Activated naive CD4-positive, alpha-beta T cell treated with anti-CD3 and anti-CD28 coated beads, Interleukin-2, amount 50 U/mL, for 72 hours (primary cell): Measurements from ENCODE around the gene MAMLD1. TPM values are rescaled to one million over a fixed set of nuclear protein-coding genes. Genes with fewer than 3 reads are reported as not detected.
"Not testable (repeated sequence)": the region's sequence is repeated elsewhere in the genome, so short reads cannot be mapped to it uniquely, and the experiment has no call there.

Experiments used
- ATAC-seq, 2 donors: fragments of 150-1000 bp; cut with Tn5 transposase; 2 replicates each; pipeline ENCODE4 v1.10.0; 2021; ENCODE audit warnings: mild to moderate bottlenecking in 2 of 2, moderate library complexity in 2 of 2
- DNase-seq, 2 donors: peaks; one replicate each; pipeline ENCODE4 v3.0.0; 2021 to 2022; ENCODE audit warnings: low spot score in 2 of 2
- H3K27ac Mint-ChIP-seq, 2 donors: one replicate each; pipeline ENCODE4 v1.8.0; 2022; ENCODE audit warnings: mild to moderate bottlenecking in 2 of 2, mixed read lengths in 2 of 2
- H3K36me3 Mint-ChIP-seq, 2 donors: one replicate each; pipeline ENCODE4 v1.8.0; 2022; ENCODE audit warnings: mixed read lengths in 2 of 2
- H3K9me3 Mint-ChIP-seq, 2 donors: one replicate each; pipeline ENCODE4 v1.8.0; 2022; ENCODE audit warnings: mixed read lengths in 2 of 2
- total RNA-seq, 2 donors: library from RNA; stranded (reverse); gene quantifications; one replicate each; pipeline ENCODE4 v1.2.3, GENCODE V29; 2022

Gene MAMLD1
- total RNA-seq, 2 donors from 2014 or later: 0.96 to 2.7 TPM

DNA sequence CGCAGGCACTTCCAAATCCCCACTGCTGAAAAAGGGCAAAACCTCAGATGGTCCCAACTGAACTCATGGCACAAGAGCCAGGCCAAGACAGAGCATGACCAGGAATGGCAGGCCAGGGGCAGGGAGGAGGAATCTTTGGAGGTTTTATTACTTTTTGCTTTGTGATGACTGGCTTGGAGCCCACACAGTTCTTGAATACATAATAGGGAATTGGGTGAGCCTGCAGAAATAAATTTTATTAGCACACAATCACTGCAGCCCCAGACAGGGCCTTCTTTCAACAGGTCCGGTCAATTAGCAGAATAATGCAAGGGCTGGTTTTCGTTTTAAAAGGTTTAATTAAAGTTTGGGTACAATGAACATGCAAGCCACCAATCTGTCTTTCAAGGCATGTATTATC is 23.4 kb upstream of the MAMLD1 start:
- no peak for ATAC-seq
- no peak for DNase-seq
- Mint-ChIP-seq H3K9me3 (no peaks in the 10 kb centered on the region), H3K27ac (no peak overlapping the region), H3K36me3 (no peaks in the 10 kb centered on the region)

DNA sequence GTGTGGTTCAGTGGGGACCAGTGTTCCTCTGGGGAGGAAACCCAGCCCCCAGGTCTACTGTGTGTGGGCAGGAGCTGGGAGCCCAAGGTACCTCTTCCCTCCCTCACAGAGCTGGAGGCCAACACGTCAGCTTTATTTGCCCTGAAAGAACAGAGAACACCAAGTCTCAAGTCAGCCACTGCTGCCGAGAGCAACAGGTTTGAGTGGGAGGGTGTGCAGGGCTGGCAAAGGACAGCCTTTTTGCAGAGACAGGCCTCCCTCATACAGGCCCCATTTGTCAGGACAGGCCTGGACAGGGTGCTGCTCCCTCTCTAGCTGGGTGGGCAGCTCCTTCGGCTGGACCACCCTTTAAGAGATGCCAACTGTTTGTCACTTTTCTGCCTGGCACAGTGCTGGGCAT is 22.8 kb upstream of the MAMLD1 start:
- DNase-seq, H3K27ac Mint-ChIP-seq, H3K36me3 Mint-ChIP-seq, ATAC-seq, H3K9me3 Mint-ChIP-seq: not testable (repeated sequence)

DNA sequence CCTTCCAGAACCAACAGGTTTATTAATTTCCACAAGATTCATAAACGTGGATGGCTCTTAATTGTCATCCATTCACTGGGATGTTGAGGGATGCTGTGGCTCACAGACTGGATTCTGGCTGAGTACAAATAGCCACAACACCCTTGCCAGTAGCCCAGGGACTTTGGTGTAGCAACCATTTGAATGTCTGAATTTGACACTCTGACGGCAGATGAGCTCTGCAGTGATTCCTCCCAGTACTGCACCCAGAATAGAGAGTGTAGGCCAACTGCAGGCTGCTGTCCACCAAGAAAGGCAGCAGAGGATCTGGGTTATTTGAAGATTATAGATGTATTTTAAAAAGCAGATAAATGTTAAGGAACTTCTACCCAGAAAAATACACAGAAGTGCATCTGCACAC is 15.6 kb upstream of the MAMLD1 start:
- no peak for DNase-seq
- Mint-ChIP-seq H3K36me3 (no peaks in the 10 kb centered on the region), H3K27ac (no peak overlapping the region), H3K9me3 (no peaks in the 10 kb centered on the region)
- no peak for ATAC-seq

DNA sequence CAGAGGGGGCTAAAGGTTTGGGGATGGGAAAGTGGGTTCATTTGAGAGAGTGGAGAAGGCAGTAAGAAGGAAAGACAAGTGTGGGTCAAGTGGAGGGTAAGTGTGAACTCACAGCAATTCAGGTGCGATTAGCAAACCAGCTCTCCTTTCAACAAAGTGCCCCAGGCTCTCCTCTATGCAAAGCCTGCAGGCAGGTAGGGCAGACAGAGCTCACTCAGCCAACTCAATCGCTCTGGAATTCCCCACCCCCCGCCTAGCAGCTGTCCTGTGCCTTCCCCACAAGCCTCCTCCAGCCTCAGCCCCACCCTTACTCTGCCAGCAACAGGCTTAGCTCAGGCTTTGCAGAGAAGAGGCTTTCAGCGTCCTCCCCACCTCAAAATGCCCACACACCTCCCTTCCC is 14.8 kb upstream of the MAMLD1 start:
- DNase-seq: no peak
- Mint-ChIP-seq H3K27ac (no peak overlapping the region), H3K9me3 (no peaks in the 10 kb centered on the region), H3K36me3 (no peaks in the 10 kb centered on the region)
- no peak for ATAC-seq

DNA sequence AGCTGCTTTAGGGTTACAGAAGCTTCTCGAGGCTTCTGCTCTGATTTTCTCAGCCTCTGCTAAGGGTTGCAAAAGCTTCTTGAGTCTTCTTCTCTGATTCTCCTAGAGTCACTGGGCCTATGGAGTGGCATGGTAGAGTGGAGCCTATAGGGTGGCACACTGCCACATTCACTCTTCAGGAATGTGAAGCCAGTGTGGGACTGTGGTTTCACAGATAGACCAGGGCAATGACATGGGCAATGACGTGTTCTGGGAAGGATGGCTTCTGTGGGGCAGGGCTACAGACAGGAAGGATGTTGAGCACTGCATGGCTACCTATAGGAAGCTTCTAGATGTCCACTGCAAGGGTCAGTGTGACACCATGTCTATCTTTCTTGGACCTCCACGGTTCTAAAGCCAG is 11.0 kb upstream of the MAMLD1 start:
- Mint-ChIP-seq H3K36me3 (no peaks in the 10 kb centered on the region), H3K27ac (no peak overlapping the region), H3K9me3 (no peaks in the 10 kb centered on the region)
- ATAC-seq: no peak
- DNase-seq: no peak

DNA sequence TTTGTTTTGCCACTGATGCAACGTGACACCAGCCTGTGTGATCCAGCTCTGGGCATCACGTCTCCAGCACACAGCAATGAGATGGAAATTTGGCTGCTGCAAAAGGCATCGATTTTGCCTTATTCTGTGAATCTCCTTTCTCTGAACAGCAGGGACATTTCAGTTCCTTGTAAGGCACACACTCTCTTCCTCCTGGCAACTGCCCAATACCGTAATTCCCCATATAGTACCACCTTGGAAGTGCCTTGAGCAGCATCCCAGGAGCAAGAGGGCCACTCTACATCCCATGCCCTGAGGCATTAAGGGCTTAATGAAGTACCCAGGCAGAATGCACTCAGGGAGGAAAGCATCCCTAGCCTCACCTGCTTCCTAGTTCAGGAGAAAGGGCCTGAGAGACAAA is 10.5 kb upstream of the MAMLD1 start:
- DNase-seq (no peak), ATAC-seq (no peak)
- no peaks in the 10 kb centered on the region for H3K9me3 Mint-ChIP-seq
- no peak overlapping the region for H3K27ac Mint-ChIP-seq
- H3K36me3 Mint-ChIP-seq: no peaks in the 10 kb centered on the region

DNA sequence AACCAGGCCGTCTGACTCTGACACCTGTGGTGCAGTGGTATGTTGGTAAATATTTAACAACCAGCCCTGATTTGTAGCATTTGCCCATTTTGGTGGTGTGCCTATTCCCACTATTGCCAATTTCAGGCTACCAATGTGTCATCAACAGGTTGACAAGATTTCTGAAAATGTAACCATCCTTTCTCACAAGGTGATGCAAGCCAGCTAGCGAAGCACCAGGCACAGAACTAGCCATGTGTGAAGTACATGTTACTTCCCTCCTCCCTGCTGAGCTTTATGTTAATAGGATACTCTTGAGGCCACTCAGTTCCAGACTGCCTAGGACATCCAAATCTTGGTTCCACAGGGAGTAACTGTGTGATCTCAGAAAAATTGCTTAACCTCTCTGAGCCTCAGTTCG is 7.2 kb upstream of the MAMLD1 start:
- no peak for ATAC-seq
- DNase-seq: no peak
- no peaks in the 10 kb centered on the region for H3K9me3 Mint-ChIP-seq
- no peak overlapping the region for H3K27ac Mint-ChIP-seq
- no peaks in the 10 kb centered on the region for H3K36me3 Mint-ChIP-seq

DNA sequence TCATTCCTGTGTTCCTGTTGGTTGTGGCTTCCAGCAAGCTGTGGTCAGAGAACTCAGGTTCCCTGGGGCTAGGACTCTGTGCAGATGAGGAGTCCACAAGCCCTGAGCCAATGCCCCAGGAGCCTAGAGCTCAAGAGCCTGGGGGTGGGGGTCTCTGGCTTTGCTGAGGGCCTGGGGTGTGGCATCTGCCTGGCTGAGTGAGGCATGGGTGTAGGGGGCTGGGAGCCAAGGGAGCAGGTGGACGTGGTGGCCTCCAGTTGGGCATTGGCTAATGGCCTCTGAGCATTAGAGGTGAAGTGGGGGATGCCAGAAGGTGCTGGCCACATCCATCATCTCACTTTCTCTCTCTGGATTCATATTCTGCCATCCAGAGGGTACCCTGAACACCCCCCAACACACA is 5.3 kb upstream of the MAMLD1 start:
- no peak overlapping the region for H3K27ac Mint-ChIP-seq
- no peaks in the 10 kb centered on the region for H3K36me3 Mint-ChIP-seq
- ATAC-seq (no peak), DNase-seq (no peak)
- no peaks in the 10 kb centered on the region for H3K9me3 Mint-ChIP-seq

DNA sequence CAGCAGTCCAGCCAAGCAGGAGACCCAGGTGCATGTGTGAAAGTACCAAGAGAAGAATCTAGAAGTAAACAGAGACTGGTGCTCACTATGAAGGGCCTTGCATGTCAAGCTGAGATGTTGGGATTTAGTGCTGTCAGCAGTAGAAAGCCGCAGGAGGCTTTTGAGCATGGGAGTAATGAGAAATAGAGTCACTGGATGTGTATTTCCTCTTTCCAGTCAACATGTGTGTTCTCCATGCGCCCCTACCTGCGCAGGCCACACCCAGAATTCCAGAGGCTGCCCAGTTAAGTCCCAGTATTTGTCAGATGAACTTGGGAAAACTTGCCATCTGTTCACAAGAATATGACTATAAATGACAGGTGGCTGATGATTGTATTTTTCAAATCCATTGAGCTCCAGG is 4.5 kb upstream of the MAMLD1 start:
- no peak overlapping the region for H3K27ac Mint-ChIP-seq
- ATAC-seq: no peak
- no peaks in the 10 kb centered on the region for H3K36me3 Mint-ChIP-seq
- DNase-seq: no peak
- H3K9me3 Mint-ChIP-seq: no peaks in the 10 kb centered on the region

DNA sequence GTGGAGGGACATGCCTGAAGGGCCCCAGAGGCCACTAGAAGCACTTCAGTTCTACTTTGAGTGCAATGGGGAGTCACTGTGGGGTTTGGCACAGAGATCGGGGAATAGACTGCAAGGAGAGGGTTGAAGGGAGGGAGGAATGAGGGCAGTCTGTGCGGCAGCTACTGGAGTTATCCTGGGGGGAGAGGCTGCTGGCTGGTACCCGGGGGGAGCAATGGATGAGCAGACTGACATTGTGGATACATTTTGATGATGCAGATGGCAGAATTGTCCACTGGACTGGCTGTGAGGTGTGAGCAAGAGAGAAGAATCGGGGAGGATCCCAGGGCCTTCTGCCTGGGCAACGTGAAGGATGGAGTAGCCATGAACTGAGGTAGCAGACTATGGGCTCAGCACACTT is 2.8 kb upstream of the MAMLD1 start:
- Mint-ChIP-seq H3K27ac (no peak overlapping the region), H3K36me3 (no peaks in the 10 kb centered on the region), H3K9me3 (no peaks in the 10 kb centered on the region)
- DNase-seq: no peak
- ATAC-seq: no peak

DNA sequence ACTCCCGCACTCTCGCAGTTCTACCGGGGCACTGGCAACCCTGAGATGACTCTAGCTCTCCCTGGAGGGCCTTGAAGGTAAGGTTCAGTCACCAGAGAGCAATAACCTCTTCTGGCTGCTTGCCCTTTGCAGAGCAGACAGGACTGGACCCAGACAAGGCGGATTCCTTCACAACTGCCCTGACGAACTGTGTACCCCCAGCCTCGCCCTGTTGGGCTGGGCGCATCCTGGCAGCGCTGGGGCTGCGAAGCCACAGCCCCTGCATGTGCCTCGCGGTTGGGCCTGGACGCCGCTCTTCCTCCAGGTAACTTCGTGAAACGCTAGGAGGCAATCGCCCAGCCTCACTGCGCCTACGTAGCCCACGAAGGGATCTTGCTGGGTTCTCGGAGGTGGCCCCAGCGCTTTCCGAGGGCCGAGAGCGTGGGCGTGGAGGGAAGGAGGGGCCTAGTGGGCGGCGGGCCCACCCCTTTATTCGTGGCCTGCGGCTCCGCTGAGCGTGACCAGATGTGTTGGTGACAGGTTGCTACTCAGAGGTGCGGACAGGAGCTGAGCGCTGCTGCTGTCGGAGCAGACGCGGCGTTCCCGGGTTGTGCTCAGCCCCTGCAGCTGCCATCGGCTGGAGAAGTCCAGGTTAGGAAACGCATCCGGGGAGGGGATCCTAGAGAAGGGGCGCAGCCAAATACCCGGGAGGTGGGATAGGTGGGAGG is 1.9 kb upstream of the MAMLD1 start:
- ATAC-seq (peak in 1 of 2 donors; percentile 16), DNase-seq (no peak)
- Mint-ChIP-seq H3K36me3 (no peaks in the 10 kb centered on the region), H3K9me3 (no peaks in the 10 kb centered on the region), H3K27ac (no peak overlapping the region)

DNA sequence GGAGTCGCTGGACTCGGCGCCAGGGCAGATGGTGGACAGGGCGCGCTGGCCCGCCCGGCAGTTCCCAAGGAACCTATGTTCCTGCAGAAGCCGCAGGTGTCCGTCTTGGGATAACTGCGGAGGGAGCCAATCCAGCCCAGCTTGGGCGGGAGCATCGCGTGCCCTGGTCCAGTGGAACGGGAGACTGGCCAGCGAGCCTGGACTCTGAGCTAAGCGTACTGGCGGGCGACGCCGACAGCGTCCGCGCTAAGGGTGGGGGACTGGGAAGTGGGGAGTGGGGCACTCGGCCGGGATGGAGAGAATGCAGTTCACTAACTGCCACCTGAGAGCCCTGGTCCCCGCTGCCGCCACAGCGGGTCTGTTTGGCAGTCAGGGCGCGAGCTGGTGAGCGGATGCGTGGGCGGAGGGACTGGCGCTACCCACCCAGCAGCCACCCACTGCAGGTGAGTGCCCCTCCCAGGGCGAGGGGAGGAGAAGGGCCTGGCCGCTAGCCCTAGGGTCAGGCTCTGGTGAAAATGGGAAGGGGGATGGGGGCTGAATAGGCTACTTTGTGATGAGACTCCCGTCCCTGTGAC is 1.3 kb upstream of the MAMLD1 start:
- peak in 1 of 2 donors; percentile 23 for DNase-seq
- no peak overlapping the region for H3K27ac Mint-ChIP-seq

DNA sequence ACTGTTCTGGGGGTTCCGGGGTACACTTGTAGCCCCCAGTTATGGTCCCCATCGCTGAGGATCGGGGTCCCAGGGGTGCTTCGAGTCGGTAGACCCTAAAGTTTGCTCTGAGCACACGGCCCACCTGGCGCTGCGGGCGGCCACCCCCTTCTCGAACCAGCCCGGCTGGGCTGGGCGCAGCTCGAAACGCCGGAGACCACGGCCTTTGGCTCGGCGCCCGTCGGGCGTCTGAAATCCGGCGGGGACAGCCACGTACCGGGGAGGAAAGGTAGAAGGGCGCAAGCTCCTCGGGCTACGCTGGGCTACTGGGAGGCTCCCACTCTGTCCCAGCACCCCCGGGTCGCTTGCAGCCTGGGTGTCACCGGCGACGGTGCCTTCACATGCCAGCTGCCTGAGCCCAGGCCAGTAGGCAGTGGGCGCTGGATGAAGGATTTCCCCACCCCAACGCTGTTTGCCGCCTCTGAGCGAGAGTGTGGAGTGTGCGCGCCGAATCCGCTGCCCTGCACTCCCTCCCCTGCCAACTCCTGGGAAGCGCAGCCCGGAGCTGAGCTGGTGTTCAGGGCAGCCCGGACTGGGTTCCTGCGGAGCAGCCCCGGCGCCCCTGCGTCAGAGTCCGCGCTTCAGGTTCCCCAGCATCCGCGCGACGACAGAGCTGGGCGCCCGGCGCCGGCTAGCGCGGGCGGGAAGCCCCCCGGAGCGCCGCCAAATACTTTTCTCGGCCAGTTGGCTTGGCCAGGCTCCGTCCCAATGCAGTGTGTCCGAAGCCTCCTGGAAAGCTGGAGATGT is 637 bp downstream of the MAMLD1 start:
- Mint-ChIP-seq H3K36me3 (no peaks in the 10 kb centered on the region), H3K9me3 (no peaks in the 10 kb centered on the region), H3K27ac (no peak overlapping the region)
- ATAC-seq: peak; percentile 11 to 13
- peak in 1 of 2 donors; percentile 12 for DNase-seq

More for the DNA sequence above, 1.3 kb upstream of the MAMLD1 start:
- ATAC-seq: no peak
- H3K36me3 Mint-ChIP-seq: no peaks in the 10 kb centered on the region
- no peaks in the 10 kb centered on the region for H3K9me3 Mint-ChIP-seq

DNA sequence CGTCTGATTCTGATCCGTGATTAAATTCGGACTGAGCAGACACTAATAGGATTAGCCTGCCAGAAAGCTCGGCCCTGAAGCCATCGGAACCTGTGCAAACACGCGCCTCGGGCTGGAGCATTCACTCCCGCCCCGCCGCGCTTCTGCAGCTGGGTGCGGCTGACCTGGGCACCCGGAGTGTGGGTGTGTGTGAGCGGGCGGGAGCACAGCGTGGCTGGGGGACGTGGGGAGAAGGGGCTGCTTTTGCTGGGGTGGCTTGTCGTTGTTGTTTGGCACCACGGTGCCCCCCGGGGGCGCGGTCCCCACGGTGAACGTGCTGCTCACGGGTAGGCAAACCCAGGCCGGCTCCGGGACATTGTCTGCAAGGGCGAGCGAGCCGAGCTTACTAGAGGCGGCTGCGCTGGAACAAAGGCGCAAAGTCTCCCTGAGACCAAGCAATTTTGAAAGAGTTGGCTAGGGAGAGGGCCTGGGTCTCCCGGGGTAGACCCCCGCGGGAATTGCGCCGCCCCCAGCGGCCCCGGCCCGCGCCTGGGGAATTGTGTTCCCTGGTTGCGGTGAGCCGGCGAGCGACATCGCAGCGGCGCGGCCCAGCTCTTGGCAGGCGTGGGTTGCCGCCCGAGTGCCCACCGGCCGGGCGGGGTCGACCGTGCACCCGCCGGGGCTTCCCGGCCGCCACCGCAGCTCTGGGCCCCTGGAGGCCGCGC is 1.4 kb downstream of the MAMLD1 start:
- ATAC-seq (no peak), DNase-seq (peak in 1 of 2 donors; percentile 31)
- Mint-ChIP-seq H3K36me3 (no peaks in the 10 kb centered on the region), H3K9me3 (no peaks in the 10 kb centered on the region), H3K27ac (no peak overlapping the region)

DNA sequence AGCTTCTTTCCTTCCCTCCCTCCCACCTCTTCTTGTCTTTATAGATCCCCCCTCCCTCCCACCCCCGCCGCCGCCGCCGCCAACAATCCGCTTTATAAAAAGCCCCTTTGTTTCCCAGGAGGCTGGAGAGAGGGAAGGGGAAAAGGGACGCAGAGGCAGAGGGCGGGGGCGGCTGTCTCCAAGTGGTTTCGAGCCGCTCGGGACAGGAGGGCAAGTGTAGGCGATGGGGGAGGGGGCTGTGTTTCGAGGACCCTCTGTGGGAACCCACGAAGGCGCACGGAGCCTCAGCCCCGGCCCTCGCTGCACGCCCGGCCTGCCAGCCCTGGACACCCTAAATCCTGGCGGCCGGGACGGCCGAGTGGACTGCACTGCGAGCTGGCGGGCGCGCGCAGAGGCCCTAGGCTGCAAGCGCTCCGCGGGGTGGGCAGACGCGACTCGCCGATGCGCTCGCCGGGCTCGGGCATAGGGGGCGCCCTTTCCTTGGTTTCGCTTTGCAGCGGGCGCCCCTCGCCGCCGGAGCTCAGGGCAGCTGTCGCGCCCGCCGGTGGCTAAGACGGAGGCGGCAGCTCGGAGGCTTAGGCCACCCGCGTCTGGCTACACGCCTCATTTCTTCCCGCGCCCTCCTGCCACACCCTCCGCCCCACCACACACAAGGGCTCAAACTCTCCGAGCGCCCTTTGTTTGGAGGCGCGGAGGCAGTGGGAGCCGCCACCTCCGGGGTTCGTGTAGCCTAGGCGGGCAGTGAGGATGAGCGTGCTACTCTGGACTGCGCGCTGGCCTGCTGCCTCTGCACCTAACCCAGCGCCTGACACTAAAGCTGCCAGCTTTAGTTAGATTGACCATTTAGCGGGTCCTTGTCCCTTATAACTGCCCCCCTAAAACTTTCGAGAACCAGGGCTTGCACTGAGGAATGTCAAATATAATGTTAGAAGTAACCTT is 2.2 kb downstream of the MAMLD1 start:
- H3K27ac Mint-ChIP-seq: no peak overlapping the region
- H3K9me3 Mint-ChIP-seq: no peaks in the 10 kb centered on the region
- ATAC-seq: peak; percentile 42 to 49
- no peaks in the 10 kb centered on the region for H3K36me3 Mint-ChIP-seq
- DNase-seq: peak in 1 of 2 donors; percentile 74
